NCI-H1694 (cell line): ENCODE measurements around the gene S100A14.
A peak's percentile ranks its signal among the peaks of the same experiment; 100 is the strongest.
"Not testable (repeated sequence)": the region's sequence is repeated elsewhere in the genome, so short reads cannot be mapped to it uniquely, and the experiment has no call there.

Source experiments
- DNase-seq: peaks from one replicate; lab custom pipeline; 2025; lab: John Stamatoyannopoulos, UW

Gene S100A14

GRCh38 chr1:153614906-153615305, 1.2 kb downstream of the S100A14 start:
- no peak for DNase-seq

- DNase-seq, result no peak
Observed at GRCh38 chr1:153614189-153614900, 1.8 kb downstream of the S100A14 start.

GRCh38 chr1:153613406-153613805, 2.7 kb downstream of the S100A14 start:
- no peak for DNase-seq

GRCh38 chr1:153612755-153613331, 3.3 kb downstream of the S100A14 start, which contains the start of gene S100A16:
TSS of gene S100A16 (minus strand) at chr1:153613137. CDS start at chr1:153608151, 4,986 bp downstream.
- peak; percentile 48 for DNase-seq

GRCh38 chr1:153612111-153612754, 3.9 kb downstream of the S100A14 start:
- no peak for DNase-seq

- no peak for DNase-seq
Observed at GRCh38 chr1:153611356-153611755, 4.8 kb downstream of the S100A14 start.

- no peak for DNase-seq
Observed at GRCh38 chr1:153610811-153611301, 5.3 kb downstream of the S100A14 start.

GRCh38 chr1:153610334-153610733, 5.8 kb downstream of the S100A14 start:
- no peak for DNase-seq

- DNase-seq, result no peak
Observed at GRCh38 chr1:153609585-153609907, 6.6 kb downstream of the S100A14 start.

- DNase-seq, result no peak
Observed at GRCh38 chr1:153608742-153609584, 7.2 kb downstream of the S100A14 start.

- no peak for DNase-seq
Observed at GRCh38 chr1:153608089-153608682, 7.9 kb downstream of the S100A14 start.

- no peak for DNase-seq
Observed at GRCh38 chr1:153607381-153607780, 8.7 kb downstream of the S100A14 start.

GRCh38 chr1:153606194-153606593, 9.9 kb downstream of the S100A14 start:
- DNase-seq, result no peak

GRCh38 chr1:153602749-153603148, 13.4 kb downstream of the S100A14 start:
- DNase-seq, result no peak

GRCh38 chr1:153599847-153600246, 16.3 kb downstream of the S100A14 start:
- DNase-seq, result no peak

- DNase-seq, result no peak
Observed at GRCh38 chr1:153598309-153599172, 17.6 kb downstream of the S100A14 start.

GRCh38 chr1:153597206-153597605, 18.9 kb downstream of the S100A14 start:
- DNase-seq, result no peak

GRCh38 chr1:153592748-153593147, 23.4 kb downstream of the S100A14 start:
- DNase-seq, result no peak

GRCh38 chr1:153588482-153588881, 27.6 kb downstream of the S100A14 start:
- no peak for DNase-seq

GRCh38 chr1:153588033-153588432, 28.1 kb downstream of the S100A14 start:
- DNase-seq, result not testable (repeated sequence)

- DNase-seq, result no peak
Observed at GRCh38 chr1:153587314-153587713, 28.8 kb downstream of the S100A14 start.
